Measurements from ENCODE around the gene LYPD1.

DNA sequence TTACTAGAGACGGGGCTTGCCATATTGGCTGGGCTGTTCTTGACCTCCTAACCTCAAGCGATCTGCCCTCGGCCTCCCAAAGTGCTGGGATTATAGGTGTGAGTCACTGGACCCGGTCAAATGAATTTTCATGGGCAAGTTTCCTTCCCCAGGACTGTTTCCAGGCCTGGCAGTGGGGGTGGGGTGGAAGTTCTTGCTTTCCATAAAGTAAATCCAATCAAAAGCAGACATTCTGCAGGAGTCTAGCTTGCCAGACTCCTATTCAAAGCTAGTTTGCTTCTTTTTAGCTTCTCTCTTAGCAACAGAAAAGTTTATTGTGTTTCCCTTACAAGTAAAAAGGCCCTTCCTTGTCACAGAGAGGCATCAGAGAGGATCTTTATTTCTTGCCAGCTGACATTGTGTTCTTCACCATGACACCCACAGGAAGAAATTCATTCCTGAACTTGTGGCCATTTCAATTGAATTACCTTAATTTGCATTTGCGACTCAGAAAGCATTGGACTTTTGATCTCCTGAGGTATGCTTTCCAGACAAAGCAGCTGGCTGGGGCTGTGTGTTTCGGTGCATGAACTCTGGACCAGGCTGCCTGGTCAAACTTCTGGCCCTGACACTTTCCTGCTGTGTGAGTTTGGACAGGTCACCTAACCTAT lies 37.9 kb downstream of the LYPD1 start:
- TF ChIP-seq, protein P1, sequence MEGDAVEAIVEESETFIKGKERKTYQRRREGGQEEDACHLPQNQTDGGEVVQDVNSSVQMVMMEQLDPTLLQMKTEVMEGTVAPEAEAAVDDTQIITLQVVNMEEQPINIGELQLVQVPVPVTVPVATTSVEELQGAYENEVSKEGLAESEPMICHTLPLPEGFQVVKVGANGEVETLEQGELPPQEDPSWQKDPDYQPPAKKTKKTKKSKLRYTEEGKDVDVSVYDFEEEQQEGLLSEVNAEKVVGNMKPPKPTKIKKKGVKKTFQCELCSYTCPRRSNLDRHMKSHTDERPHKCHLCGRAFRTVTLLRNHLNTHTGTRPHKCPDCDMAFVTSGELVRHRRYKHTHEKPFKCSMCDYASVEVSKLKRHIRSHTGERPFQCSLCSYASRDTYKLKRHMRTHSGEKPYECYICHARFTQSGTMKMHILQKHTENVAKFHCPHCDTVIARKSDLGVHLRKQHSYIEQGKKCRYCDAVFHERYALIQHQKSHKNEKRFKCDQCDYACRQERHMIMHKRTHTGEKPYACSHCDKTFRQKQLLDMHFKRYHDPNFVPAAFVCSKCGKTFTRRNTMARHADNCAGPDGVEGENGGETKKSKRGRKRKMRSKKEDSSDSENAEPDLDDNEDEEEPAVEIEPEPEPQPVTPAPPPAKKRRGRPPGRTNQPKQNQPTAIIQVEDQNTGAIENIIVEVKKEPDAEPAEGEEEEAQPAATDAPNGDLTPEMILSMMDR (conservative IDR thresholded peaks at IDR 0.05), result no peak
- no peak for TF ChIP-seq EZH2 (IDR thresholded peaks at IDR 0.05; ENCODE audit: low read depth)

Measured in PC-9 (cell line).